ENCODE results near the gene PDK2. TPM values are rescaled to one million over a fixed set of nuclear protein-coding genes. Genes with fewer than 3 reads are reported as not detected.
A peak's percentile ranks its signal among the peaks of the same experiment; 100 is the strongest.

The PDK2 gene
- total RNA-seq, 8 experiments from 2014 or later: 7.1 to 53.4 (median 10.7) TPM

- peak in 3 of 8 experiments; percentile 34 to 53 (median 37) for ATAC-seq (replicated peaks in 6 of 8)
- peak overlapping the region in 1 of 2 donors; percentile 49 for H3K27ac ChIP-seq
- WGBS, 10 experiments: 0 to 60% (median 30%) methylated on average over 1 to 4 of the region's 7 CpGs; no CpG with 5 or more reads in 6 of the 10 experiments
- H3K4me3 ChIP-seq: no peak overlapping the region
- in situ Hi-C loops (cut with MboI; ENCODE audit: low pct_unique_long_range_greater_than_20kb in 2 of 9, low sequenced_read_pairs in 9 of 9, unreplicated experiment in 9 of 9): no loop called here
- H3K4me1 ChIP-seq (replicated peaks in 1 of 2): peaks cover 29 to 34% of the 10 kb centered on the region in 2 donors
Observed at GRCh38 chr17:50133028-50133768, 38.0 kb downstream of the PDK2 start.

- peak overlapping the region in 1 of 2 donors; percentile 49 for H3K27ac ChIP-seq
Observed at GRCh38 chr17:50133769-50134099, 38.6 kb downstream of the PDK2 start.

GRCh38 chr17:50134206-50135110 lies 39.3 kb downstream of the PDK2 start:
- ATAC-seq (replicated peaks in 6 of 8): peak in 3 of 8 experiments; percentile 9 to 32 (median 10)
- Histone ChIP-seq H3K4me3 (no peak overlapping the region), H3K27ac (no peak overlapping the region), H3K4me1 (replicated peaks in 1 of 2) (peaks cover 25 to 28% of the 10 kb centered on the region in 2 donors)
- 0 to 100% (median 62%) methylated on average over 1 to 3 of the region's 16 CpGs; no CpG with 5 or more reads in 4 of the 10 experiments for WGBS, 10 experiments
- in situ Hi-C loops (cut with MboI; ENCODE audit: low pct_unique_long_range_greater_than_20kb in 2 of 9, low sequenced_read_pairs in 9 of 9, unreplicated experiment in 9 of 9): no loop called here

More at GRCh38 chr17:50133769-50134099, 38.6 kb downstream of the PDK2 start:
- peaks cover 25 to 30% of the 10 kb centered on the region in 2 donors for H3K4me1 ChIP-seq (replicated peaks in 1 of 2)
- 20 to 40% methylated on average over 1 to 2 of the region's 16 CpGs; no CpG with 5 or more reads in 8 of the 10 experiments for WGBS, 10 experiments
- in situ Hi-C loops (cut with MboI; ENCODE audit: low pct_unique_long_range_greater_than_20kb in 2 of 9, low sequenced_read_pairs in 9 of 9, unreplicated experiment in 9 of 9): no loop called here
- ATAC-seq (replicated peaks in 6 of 8): peak in 3 of 8 experiments; percentile 4 to 9 (median 7)
- no peak overlapping the region for H3K4me3 ChIP-seq

- Histone ChIP-seq H3K4me1 (replicated peaks in 1 of 2) (peaks cover 28 to 34% of the 10 kb centered on the region in 2 donors), H3K27ac (no peak overlapping the region), H3K4me3 (no peak overlapping the region)
- in situ Hi-C loops (cut with MboI; ENCODE audit: low pct_unique_long_range_greater_than_20kb in 2 of 9, low sequenced_read_pairs in 9 of 9, unreplicated experiment in 9 of 9): no loop called here
- ATAC-seq (replicated peaks in 6 of 8): no peak
- 60 to 100% (median 89%) methylated on average over 1 to 5 of the region's 16 CpGs; no CpG with 5 or more reads in 6 of the 10 experiments for WGBS, 10 experiments
Observed at GRCh38 chr17:50135316-50136095, 40.4 kb downstream of the PDK2 start.

DNA sequence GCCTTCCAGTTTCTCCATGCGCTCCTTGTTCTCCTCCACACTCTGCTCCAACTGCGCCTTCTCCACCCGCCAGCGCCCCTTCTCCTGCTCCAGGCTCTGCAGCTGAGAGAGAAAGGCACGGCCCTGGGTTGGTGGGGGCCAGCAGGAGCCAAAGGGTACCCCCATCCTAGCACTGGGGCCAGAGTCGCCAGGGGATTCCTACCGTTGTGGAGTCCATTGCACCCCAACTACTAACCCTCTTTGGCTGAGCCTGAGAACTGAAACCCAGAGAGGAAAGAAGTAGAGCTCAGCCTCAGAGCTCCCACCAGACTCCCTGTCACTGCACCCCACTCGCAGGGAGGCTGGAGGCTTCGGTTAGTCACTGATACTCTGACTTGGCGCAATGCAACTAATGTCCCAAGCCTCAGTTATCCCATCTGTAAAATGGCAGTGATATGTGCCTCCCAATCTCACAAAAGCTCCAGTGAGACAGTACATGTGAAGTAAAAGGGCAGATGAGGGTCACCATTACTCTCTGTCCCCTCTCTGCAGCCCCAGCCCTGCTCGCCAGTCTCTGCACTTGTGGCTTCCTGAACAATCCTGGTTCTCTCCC lies 41.0 kb downstream of the PDK2 start:
- Histone ChIP-seq H3K4me1 (replicated peaks in 1 of 2) (peaks cover 22 to 30% of the 10 kb centered on the region in 2 donors), H3K4me3 (no peak overlapping the region), H3K27ac (no peak overlapping the region)
- ATAC-seq (replicated peaks in 6 of 8): no peak
- in situ Hi-C loops (cut with MboI; ENCODE audit: low pct_unique_long_range_greater_than_20kb in 2 of 9, low sequenced_read_pairs in 9 of 9, unreplicated experiment in 9 of 9): no loop called here
- WGBS, 10 experiments: 78 to 100% (median 91%) methylated on average over 1 to 4 of the region's 11 CpGs; no CpG with 5 or more reads in 4 of the 10 experiments

- in situ Hi-C loops (cut with MboI; ENCODE audit: low pct_unique_long_range_greater_than_20kb in 2 of 9, low sequenced_read_pairs in 9 of 9, unreplicated experiment in 9 of 9): no loop called here
- Histone ChIP-seq H3K4me1 (replicated peaks in 1 of 2) (peaks cover 22 to 30% of the 10 kb centered on the region in 2 donors), H3K27ac (no peak overlapping the region), H3K4me3 (no peak overlapping the region)
- ATAC-seq (replicated peaks in 6 of 8): no peak
- 50 to 100% (median 96%) methylated on average over 1 to 4 of the region's 4 CpGs; no CpG with 5 or more reads in 6 of the 10 experiments for whole genome bisulfite sequencing, 10 experiments
Observed at GRCh38 chr17:50137042-50137441, 41.9 kb downstream of the PDK2 start.

DNA sequence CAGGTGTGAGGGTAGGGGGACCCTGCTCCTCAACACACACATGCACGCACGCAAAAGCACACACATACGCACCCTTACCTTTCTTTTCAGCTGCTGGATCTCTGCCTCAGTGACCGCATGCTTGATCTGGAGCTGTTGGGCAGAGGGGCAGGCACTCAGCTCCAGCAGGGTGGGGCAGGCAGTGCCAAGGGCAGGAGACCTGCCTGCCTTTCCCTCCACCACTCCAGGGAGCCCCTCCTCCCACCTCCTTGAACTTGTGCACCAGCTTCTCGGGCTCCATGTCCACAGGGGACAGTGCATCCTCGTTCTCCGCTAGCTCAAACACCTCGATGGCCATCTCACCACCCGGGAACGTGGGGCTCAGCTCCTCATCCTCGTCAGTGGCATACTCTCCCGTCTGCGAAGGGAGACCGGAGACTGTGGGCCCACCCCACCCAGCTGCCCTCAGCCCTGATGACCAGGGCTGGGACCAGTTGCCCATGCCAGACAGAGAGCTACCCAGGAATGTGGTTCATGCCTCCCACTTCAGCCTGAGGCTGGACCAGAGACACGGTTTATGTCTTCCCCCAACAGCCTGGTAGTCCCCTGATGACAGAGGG lies 44.1 kb downstream of the PDK2 start:
- peak overlapping the region in 1 of 2 donors; percentile 61 for H3K27ac ChIP-seq
- WGBS, 10 experiments: 80 to 100% (median 96%) methylated on average over 1 to 7 of the region's 15 CpGs; no CpG with 5 or more reads in 4 of the 10 experiments
- H3K4me3 ChIP-seq: no peak overlapping the region
- ATAC-seq (replicated peaks in 6 of 8): no peak
- in situ Hi-C loops (cut with MboI; ENCODE audit: low pct_unique_long_range_greater_than_20kb in 2 of 9, low sequenced_read_pairs in 9 of 9, unreplicated experiment in 9 of 9): no loop called here
- peaks cover 10 to 15% of the 10 kb centered on the region in 2 donors for H3K4me1 ChIP-seq (replicated peaks in 1 of 2)

DNA sequence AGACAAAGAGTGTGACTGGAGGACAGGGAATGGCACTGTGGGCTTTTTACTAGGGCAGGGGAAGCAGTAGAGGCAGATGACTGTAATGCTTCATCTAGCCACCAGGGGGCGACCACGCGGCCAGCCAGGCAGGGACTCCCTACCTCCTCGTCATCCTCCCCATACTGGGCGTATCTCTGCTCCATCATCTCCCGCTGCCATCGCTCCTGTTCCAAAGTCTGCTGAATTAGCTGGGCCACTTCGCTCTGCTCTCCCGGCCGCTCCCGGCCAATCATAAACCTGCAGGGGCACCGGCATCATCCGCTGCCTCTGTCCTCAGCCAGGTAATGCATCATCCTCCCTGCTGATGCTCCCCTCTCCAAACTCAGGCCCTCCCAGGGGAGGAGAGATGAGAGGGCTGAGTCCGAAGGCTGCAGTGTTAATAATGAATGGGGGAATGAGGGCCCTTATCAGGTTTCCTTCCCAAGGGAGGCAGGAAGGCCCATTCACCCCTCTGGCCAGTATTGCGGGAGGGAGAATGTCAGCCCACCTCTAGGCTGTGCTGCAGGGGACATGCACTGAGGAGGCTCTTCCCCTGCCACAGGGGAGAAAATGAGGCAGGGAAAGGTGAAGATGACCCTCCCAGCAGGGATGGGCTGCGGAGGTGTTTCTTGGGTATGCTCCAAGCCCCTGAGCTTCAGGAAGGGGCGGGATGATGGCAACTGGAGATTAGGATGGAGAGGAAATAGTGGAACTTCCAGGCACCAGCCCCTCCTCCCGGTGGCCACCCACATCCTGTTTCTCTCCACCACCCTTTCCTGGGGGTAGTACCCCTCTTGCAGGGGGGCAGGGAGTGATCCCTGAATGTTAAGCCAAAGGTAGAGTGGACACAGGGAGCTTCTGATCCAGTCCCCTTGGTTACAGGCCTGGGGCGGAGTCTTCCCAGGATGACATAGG lies 45.1 kb downstream of the PDK2 start:
- Histone ChIP-seq H3K4me3 (no peak overlapping the region), H3K4me1 (replicated peaks in 1 of 2) (peaks cover 4 to 9% of the 10 kb centered on the region in 2 donors), H3K27ac (peak overlapping the region in 1 of 2 donors; percentile 61)
- WGBS, 10 experiments: 0 to 100% (median 71%) methylated on average over 1 to 9 of the region's 19 CpGs; no CpG with 5 or more reads in 4 of the 10 experiments
- peak; percentile 8 to 96 (median 92) for ATAC-seq (replicated peaks in 6 of 8)
- in situ Hi-C loops (cut with MboI; ENCODE audit: low pct_unique_long_range_greater_than_20kb in 2 of 9, low sequenced_read_pairs in 9 of 9, unreplicated experiment in 9 of 9): no loop called here

DNA sequence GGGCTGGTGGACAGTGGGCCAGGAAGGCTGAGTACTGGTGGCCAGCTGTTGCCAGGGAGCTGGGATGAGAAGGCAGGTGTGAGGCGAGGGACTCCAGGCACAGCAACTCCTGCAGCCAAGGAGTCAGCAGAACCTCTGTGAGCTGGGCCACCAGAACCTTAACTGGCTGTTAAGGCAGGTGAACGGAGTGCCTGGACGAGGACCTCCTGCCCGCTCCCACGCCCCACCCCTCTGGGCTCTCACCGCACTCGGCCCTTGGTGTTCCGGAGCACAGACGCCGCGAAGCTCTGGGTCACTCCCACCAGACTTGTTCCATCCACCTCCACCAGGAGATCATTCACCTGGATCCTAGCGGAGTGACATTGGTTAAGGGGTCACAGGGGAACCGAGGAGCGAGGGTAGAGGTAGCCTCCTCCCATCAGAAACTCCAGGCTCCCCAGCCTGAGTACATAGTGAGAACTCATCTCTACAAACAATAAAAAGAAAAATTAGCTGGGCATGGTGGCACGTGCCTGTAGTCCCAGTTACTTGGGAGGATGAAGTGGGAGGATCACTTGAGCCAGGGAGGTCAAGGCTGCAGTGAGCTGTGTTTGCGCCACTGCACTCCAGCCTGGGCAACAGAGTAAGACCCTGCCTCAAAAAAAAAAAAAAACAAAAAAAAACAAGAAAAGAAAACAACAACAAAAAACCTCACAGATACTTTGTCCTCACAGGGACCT lies 46.0 kb downstream of the PDK2 start:
- Histone ChIP-seq H3K4me1 (replicated peaks in 1 of 2) (peaks cover 10 to 15% of the 10 kb centered on the region in 2 donors), H3K4me3 (no peak overlapping the region), H3K27ac (no peak overlapping the region)
- ATAC-seq (replicated peaks in 6 of 8): no peak
- WGBS, 10 experiments: 75 to 100% (median 97%) methylated on average over 1 to 10 of the region's 16 CpGs; no CpG with 5 or more reads in 2 of the 10 experiments
- in situ Hi-C loops (cut with MboI; ENCODE audit: low pct_unique_long_range_greater_than_20kb in 2 of 9, low sequenced_read_pairs in 9 of 9, unreplicated experiment in 9 of 9): no loop called here

- in situ Hi-C loops (cut with MboI; ENCODE audit: low pct_unique_long_range_greater_than_20kb in 2 of 9, low sequenced_read_pairs in 9 of 9, unreplicated experiment in 9 of 9): no loop called here
- ATAC-seq (replicated peaks in 6 of 8): no peak
- no peak overlapping the region for H3K27ac ChIP-seq
- WGBS, 10 experiments: 53 to 100% (median 100%) methylated on average over 1 to 7 of the region's 8 CpGs; no CpG with 5 or more reads in 2 of the 10 experiments
- H3K4me1 ChIP-seq (replicated peaks in 1 of 2): peaks cover 15 to 21% of the 10 kb centered on the region in 2 donors
- H3K4me3 ChIP-seq: no peak overlapping the region
Observed at GRCh38 chr17:50141745-50142110, 46.6 kb downstream of the PDK2 start.

Measured in motor neuron (in vitro differentiated cells).